Endothelial cell (in vitro differentiated cells): ENCODE results near the gene DAGLA. TPM values are rescaled to one million over a fixed set of nuclear protein-coding genes. Genes with fewer than 3 reads are reported as not detected.

Experiments
- DNase-seq: peaks from one replicate; pipeline ENCODE4 v3.0.0; 2021; ENCODE audit warnings: low spot score
- H3K27ac Mint-ChIP-seq: one replicate; pipeline ENCODE4 v1.8.0; 2021; ENCODE audit warnings: mixed read lengths, inconsistent platforms; ENCODE audit not compliant: unreplicated experiment
- H3K27me3 Mint-ChIP-seq: one replicate; pipeline ENCODE4 v1.8.0; 2021; ENCODE audit warnings: mild to moderate bottlenecking, moderate library complexity, mixed read lengths, inconsistent platforms; ENCODE audit not compliant: unreplicated experiment
- H3K36me3 Mint-ChIP-seq: one replicate; pipeline ENCODE4 v1.8.0; 2021; ENCODE audit warnings: mild to moderate bottlenecking, low read depth, mixed read lengths, inconsistent platforms; ENCODE audit not compliant: unreplicated experiment
- H3K4me1 Mint-ChIP-seq: one replicate; pipeline ENCODE4 v1.8.0; 2021; ENCODE audit warnings: mild to moderate bottlenecking, mixed read lengths, inconsistent platforms; ENCODE audit not compliant: unreplicated experiment
- H3K4me3 Mint-ChIP-seq: one replicate; pipeline ENCODE4 v1.8.0; 2021; ENCODE audit warnings: mild to moderate bottlenecking, mixed read lengths, inconsistent platforms; ENCODE audit not compliant: unreplicated experiment
- H3K9me3 Mint-ChIP-seq: one replicate; pipeline ENCODE4 v1.8.0; 2021; ENCODE audit warnings: mixed read lengths, inconsistent platforms; ENCODE audit not compliant: unreplicated experiment
- CTCF ChIP-seq: fragments of 200-600 bp; sonication (generic); IDR thresholded peaks from one replicate; pipeline ENCODE4 v1.5.0; 2021; ENCODE audit warnings: antibody characterized with exemption; ENCODE audit not compliant: unreplicated experiment
- total RNA-seq: library from RNA; stranded (reverse); fragmentation: NEBNext Ultra II Directional; extraction: Animal tissue kit (Norgen Biotek cat#: 25700); gene quantifications from one replicate; pipeline ENCODE4 v1.2.1, GENCODE V29; 2021; ENCODE audit not compliant: unreplicated experiment

Gene DAGLA
- total RNA-seq, 1 donor from 2014 or later, result 3.2 TPM

GRCh38 chr11:61687420-61687819, 7.2 kb downstream of the DAGLA start:
- Mint-ChIP-seq H3K4me3 (no peak overlapping the region), H3K36me3 (no peaks in the 10 kb centered on the region), H3K9me3 (no peaks in the 10 kb centered on the region), H3K27me3 (peaks cover 2% of the 10 kb centered on the region), H3K4me1 (peaks cover 28% of the 10 kb centered on the region), H3K27ac (no peak overlapping the region)
- TF ChIP-seq CTCF, result no peak
- no peak for DNase-seq

- H3K9me3 Mint-ChIP-seq, result no peaks in the 10 kb centered on the region
- no peaks in the 10 kb centered on the region for H3K36me3 Mint-ChIP-seq
- H3K27me3 Mint-ChIP-seq, result peaks cover 2% of the 10 kb centered on the region
- H3K27ac Mint-ChIP-seq, result no peak overlapping the region
- no peak overlapping the region for H3K4me3 Mint-ChIP-seq
- DNase-seq, result no peak
- peaks cover 28% of the 10 kb centered on the region for H3K4me1 Mint-ChIP-seq
- no peak for TF ChIP-seq CTCF
These were observed 8.4 kb downstream of the DAGLA start for GRCh38 chr11:61688365-61689163.

- Mint-ChIP-seq H3K4me3 (no peak overlapping the region), H3K4me1 (peaks cover 28% of the 10 kb centered on the region), H3K27me3 (peaks cover 2% of the 10 kb centered on the region), H3K27ac (no peak overlapping the region), H3K36me3 (no peaks in the 10 kb centered on the region), H3K9me3 (no peaks in the 10 kb centered on the region)
- no peak for DNase-seq
- no peak for TF ChIP-seq CTCF
These were observed 8.9 kb downstream of the DAGLA start for GRCh38 chr11:61689164-61689496.

GRCh38 chr11:61690706-61691379, 10.7 kb downstream of the DAGLA start:
- DNase-seq, result no peak
- Mint-ChIP-seq H3K4me3 (no peak overlapping the region), H3K9me3 (no peaks in the 10 kb centered on the region), H3K4me1 (peaks cover 20% of the 10 kb centered on the region), H3K36me3 (no peaks in the 10 kb centered on the region), H3K27ac (no peak overlapping the region), H3K27me3 (peaks cover 2% of the 10 kb centered on the region)
- no peak for TF ChIP-seq CTCF
